ENCODE measurements around the gene CHTOP.

DNA sequence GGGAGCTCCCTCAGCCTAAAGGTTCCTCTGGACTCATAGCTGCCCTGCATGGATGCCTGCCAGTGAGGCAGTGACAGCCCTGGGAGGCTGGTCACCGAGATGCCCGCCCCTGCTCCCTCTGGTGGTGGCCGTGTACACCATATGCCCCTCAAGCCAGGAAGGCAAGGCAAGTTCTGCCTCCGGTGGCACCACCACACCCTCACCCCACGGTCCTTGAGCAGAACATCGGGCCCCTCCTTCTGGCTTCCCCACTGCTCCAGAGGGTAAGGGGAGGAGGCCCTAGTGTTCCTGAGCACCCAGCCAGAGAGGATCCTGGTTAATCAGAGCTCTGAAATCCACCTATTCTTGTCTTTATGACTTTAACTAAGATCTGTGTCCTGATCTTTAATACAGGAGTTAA, 16.2 kb upstream of the CHTOP start:
- TF ChIP-seq EZH2 (IDR thresholded peaks at IDR 0.05; ENCODE audit: insufficient read depth, poor library complexity, severe bottlenecking): no peak
- no peak for TF ChIP-seq EZH2phosphoT487 (IDR thresholded peaks at IDR 0.05; ENCODE audit: insufficient read depth, low read depth)

Data from GM23248 (cell line).